ENCODE data around the gene PARD3.

GRCh38 chr10:34677132-34677531 is 138.0 kb downstream of the PARD3 start:
- TF ChIP-seq MXI1 (conservative IDR thresholded peaks at IDR 0.05; ENCODE audit: poor library complexity, severe bottlenecking) (no peak), SMC3 (conservative IDR thresholded peaks at IDR 0.05; ENCODE audit: poor library complexity) (no peak), EP300 (conservative IDR thresholded peaks at IDR 0.05; ENCODE audit: poor library complexity, severe bottlenecking) (no peak), POLR2AphosphoS5 (IDR thresholded peaks at IDR 0.05) (no peak), REST (IDR thresholded peaks at IDR 0.05; ENCODE audit: borderline replicate concordance) (no peak), EZH2 (IDR thresholded peaks at IDR 0.05; ENCODE audit: borderline replicate concordance, insufficient read depth, low read length, poor library complexity, severe bottlenecking) (no peak), TAF1 (IDR thresholded peaks at IDR 0.05; ENCODE audit: low read depth) (no peak), RAD21 (conservative IDR thresholded peaks at IDR 0.05) (no peak)
- TF ChIP-seq, protein P1, sequence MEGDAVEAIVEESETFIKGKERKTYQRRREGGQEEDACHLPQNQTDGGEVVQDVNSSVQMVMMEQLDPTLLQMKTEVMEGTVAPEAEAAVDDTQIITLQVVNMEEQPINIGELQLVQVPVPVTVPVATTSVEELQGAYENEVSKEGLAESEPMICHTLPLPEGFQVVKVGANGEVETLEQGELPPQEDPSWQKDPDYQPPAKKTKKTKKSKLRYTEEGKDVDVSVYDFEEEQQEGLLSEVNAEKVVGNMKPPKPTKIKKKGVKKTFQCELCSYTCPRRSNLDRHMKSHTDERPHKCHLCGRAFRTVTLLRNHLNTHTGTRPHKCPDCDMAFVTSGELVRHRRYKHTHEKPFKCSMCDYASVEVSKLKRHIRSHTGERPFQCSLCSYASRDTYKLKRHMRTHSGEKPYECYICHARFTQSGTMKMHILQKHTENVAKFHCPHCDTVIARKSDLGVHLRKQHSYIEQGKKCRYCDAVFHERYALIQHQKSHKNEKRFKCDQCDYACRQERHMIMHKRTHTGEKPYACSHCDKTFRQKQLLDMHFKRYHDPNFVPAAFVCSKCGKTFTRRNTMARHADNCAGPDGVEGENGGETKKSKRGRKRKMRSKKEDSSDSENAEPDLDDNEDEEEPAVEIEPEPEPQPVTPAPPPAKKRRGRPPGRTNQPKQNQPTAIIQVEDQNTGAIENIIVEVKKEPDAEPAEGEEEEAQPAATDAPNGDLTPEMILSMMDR (IDR thresholded peaks at IDR 0.05; ENCODE audit: poor library complexity, severe bottlenecking): no peak
